HepG2 (cell line): ENCODE results near the gene PPP1R13B.

ENCODE experiments used
- ARNT2 ChIP-seq: sonication (generic); formaldehyde crosslinking; IDR thresholded peaks from 2 replicates; pipeline ENCODE4 v1.8.0; 2022; ENCODE audit warnings: mild to moderate bottlenecking, low read depth, missing genetic modification reagents, moderate library complexity
- ARNTL ChIP-seq: sonication (generic); formaldehyde crosslinking; IDR thresholded peaks from 2 replicates; pipeline ENCODE4 v1.4.0; 2020; ENCODE audit warnings: mild to moderate bottlenecking, missing genetic modification reagents
- BRCA1 ChIP-seq: sonication (generic); formaldehyde crosslinking; IDR thresholded peaks from 2 replicates; pipeline ENCODE4 v1.4.0; 2020; ENCODE audit warnings: missing genetic modification reagents
- CTCF ChIP-seq: sonication (generic); formaldehyde crosslinking; IDR thresholded peaks from 2 replicates; pipeline ENCODE4 v1.5.0; 2020; ENCODE audit warnings: mild to moderate bottlenecking, missing genetic modification reagents, moderate library complexity
- EZH2 ChIP-seq: conservative IDR thresholded peaks from 2 replicates; pipeline ENCODE4 v1.6.1; 2012; ENCODE audit warnings: mild to moderate bottlenecking, low read depth, low read length, moderate library complexity
- HIVEP1 ChIP-seq: sonication (generic); formaldehyde crosslinking; IDR thresholded peaks from 2 replicates; pipeline ENCODE4 v1.4.0; 2020; ENCODE audit warnings: mild to moderate bottlenecking, missing genetic modification reagents
- MXI1 ChIP-seq: IDR thresholded peaks from 3 replicates; pipeline ENCODE4 v1.6.1; 2012; ENCODE audit warnings: low read depth, low read length, inconsistent platforms, borderline replicate concordance
- SMYD3 ChIP-seq: sonication (generic); formaldehyde crosslinking; IDR thresholded peaks from 2 replicates; pipeline ENCODE4 v1.8.1; 2023; ENCODE audit warnings: mild to moderate bottlenecking, missing genetic modification reagents
- ZNF251 ChIP-seq: sonication (generic); formaldehyde crosslinking; IDR thresholded peaks from 2 replicates; pipeline ENCODE4 v1.9.0; 2021; ENCODE audit warnings: mild to moderate bottlenecking, missing genetic modification reagents
- ZNF274 ChIP-seq: sonication (generic); formaldehyde crosslinking; IDR thresholded peaks from 2 replicates; pipeline ENCODE4 v1.5.1; 2020; ENCODE audit warnings: mild to moderate bottlenecking, missing genetic modification reagents
- TF ChIP-seq, protein P1 (sequence below): sonication (generic); formaldehyde crosslinking; IDR thresholded peaks from 2 replicates; pipeline ENCODE4 v1.4.0; 2020; ENCODE audit warnings: missing genetic modification reagents

DNA sequence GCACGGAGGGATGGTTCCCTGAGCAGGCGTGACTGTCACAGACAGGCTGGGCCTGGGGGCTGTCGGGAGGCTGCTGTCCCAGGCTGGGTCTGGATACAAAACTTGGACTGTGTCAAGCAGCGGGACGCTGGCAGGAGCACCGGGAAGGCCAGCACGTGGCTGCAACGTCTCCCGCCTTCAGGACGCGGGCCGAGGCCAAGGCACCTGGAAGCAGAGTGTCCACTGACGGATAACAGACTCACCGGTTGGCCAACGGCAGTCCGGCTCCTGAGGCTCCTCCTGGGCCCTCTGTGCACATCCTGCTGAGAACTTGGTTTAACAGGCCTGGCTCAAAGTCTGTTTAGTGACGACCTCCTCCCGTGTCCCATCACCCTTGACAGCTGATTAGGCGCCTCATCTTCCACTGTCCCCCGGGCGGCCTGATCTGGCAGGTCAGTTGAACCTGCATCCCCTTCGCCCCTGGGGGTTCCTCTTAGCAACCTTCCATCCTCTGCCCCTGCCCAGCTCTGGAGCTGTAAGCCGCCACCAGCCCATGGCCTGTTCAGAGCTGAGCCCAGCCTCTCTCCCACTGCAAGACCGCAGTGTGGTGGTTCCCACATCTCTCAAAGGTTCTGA is 134.6 kb downstream of the PPP1R13B start:
- TF ChIP-seq CTCF: no peak
- no peak for TF ChIP-seq SMYD3 (CRISPR knock-in tag)
- TF ChIP-seq HIVEP1: no peak
- no peak for TF ChIP-seq ARNTL (CRISPR knock-in tag)
- no peak for TF ChIP-seq ZNF274 (CRISPR knock-in tag)
- TF ChIP-seq, protein P1, sequence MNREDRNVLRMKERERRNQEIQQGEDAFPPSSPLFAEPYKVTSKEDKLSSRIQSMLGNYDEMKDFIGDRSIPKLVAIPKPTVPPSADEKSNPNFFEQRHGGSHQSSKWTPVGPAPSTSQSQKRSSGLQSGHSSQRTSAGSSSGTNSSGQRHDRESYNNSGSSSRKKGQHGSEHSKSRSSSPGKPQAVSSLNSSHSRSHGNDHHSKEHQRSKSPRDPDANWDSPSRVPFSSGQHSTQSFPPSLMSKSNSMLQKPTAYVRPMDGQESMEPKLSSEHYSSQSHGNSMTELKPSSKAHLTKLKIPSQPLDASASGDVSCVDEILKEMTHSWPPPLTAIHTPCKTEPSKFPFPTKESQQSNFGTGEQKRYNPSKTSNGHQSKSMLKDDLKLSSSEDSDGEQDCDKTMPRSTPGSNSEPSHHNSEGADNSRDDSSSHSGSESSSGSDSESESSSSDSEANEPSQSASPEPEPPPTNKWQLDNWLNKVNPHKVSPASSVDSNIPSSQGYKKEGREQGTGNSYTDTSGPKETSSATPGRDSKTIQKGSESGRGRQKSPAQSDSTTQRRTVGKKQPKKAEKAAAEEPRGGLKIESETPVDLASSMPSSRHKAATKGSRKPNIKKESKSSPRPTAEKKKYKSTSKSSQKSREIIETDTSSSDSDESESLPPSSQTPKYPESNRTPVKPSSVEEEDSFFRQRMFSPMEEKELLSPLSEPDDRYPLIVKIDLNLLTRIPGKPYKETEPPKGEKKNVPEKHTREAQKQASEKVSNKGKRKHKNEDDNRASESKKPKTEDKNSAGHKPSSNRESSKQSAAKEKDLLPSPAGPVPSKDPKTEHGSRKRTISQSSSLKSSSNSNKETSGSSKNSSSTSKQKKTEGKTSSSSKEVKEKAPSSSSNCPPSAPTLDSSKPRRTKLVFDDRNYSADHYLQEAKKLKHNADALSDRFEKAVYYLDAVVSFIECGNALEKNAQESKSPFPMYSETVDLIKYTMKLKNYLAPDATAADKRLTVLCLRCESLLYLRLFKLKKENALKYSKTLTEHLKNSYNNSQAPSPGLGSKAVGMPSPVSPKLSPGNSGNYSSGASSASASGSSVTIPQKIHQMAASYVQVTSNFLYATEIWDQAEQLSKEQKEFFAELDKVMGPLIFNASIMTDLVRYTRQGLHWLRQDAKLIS (CRISPR knock-in tag): no peak
- no peak for TF ChIP-seq ZNF251
- TF ChIP-seq ARNT2 (CRISPR knock-in tag): no peak
- TF ChIP-seq BRCA1 (CRISPR knock-in tag): no peak
- no peak for TF ChIP-seq MXI1
- TF ChIP-seq EZH2: no peak
